GM23338 (cell line): ENCODE data around the gene CYBA. TPM values are rescaled to one million over a fixed set of nuclear protein-coding genes. Genes with fewer than 3 reads are reported as not detected.

Source experiments
- ATAC-seq: fragments of 200-7000 bp; cut with Tn5 transposase; 3 replicates; pipeline ENCODE4 v1.9.1; 2020
- DNase-seq: peaks from one replicate; pipeline ENCODE4 v3.0.0-alpha.2; 2015; ENCODE audit warnings: low spot score
- H2AFZ ChIP-seq: fragments of 200-600 bp; sonication (generic); 2 replicates; pipeline ENCODE4 v1.8.0; 2016; ENCODE audit warnings: antibody characterized with exemption, mild to moderate bottlenecking, moderate library complexity
- H3F3A ChIP-seq: fragments of 200-600 bp; sonication (generic); replicated peaks from 2 replicates; pipeline ENCODE4 v1.8.0; 2017; ENCODE audit warnings: antibody characterized with exemption, mixed run types, low read depth
- H3K27ac ChIP-seq: fragments of 200-600 bp; sonication (generic); 2 replicates; pipeline ENCODE4 v1.6.1; 2016; ENCODE audit warnings: low read depth
- H3K27me3 ChIP-seq: fragments of 200-600 bp; sonication (generic); 2 replicates; pipeline ENCODE4 v1.8.0; 2016; ENCODE audit warnings: mild to moderate bottlenecking, mixed run types, moderate library complexity; ENCODE audit not compliant: insufficient read depth
- H3K36me3 ChIP-seq: fragments of 200-600 bp; sonication (generic); 2 replicates; pipeline ENCODE4 v1.8.0; 2016; ENCODE audit warnings: mild to moderate bottlenecking; ENCODE audit not compliant: insufficient read depth
- H3K4me1 ChIP-seq: fragments of 200-600 bp; sonication (generic); 2 replicates; pipeline ENCODE4 v1.8.0; 2016; ENCODE audit warnings: mild to moderate bottlenecking, moderate library complexity; ENCODE audit not compliant: insufficient read depth
- H3K4me2 ChIP-seq: fragments of 200-600 bp; sonication (generic); 2 replicates; pipeline ENCODE4 v1.7.1; 2017; ENCODE audit warnings: mixed run types
- H3K4me3 ChIP-seq: fragments of 200-600 bp; sonication (generic); 2 replicates; pipeline ENCODE4 v1.6.1; 2016; ENCODE audit warnings: mixed run types
- H3K79me2 ChIP-seq: fragments of 200-600 bp; sonication (generic); replicated peaks from 2 replicates; pipeline ENCODE4 v1.8.0; 2017; ENCODE audit warnings: mild to moderate bottlenecking; ENCODE audit not compliant: insufficient read depth
- H3K9me2 ChIP-seq: fragments of 200-600 bp; sonication (generic); 2 replicates; pipeline ENCODE4 v1.8.0; 2017; ENCODE audit not compliant: insufficient read depth
- H4K20me1 ChIP-seq: fragments of 200-600 bp; sonication (generic); replicated peaks from 2 replicates; pipeline ENCODE4 v1.8.0; 2017; ENCODE audit warnings: mild to moderate bottlenecking; ENCODE audit not compliant: insufficient read depth
- H3K27ac Mint-ChIP-seq: 2 replicates; pipeline ENCODE4 v1.8.0; 2020; ENCODE audit warnings: inconsistent platforms, mild to moderate bottlenecking, moderate library complexity, mixed read lengths
- H3K27me3 Mint-ChIP-seq: 3 replicates; pipeline ENCODE4 v1.8.0; 2022; ENCODE audit warnings: low read depth, mild to moderate bottlenecking, moderate library complexity, mixed read lengths, inconsistent platforms; ENCODE audit not compliant: insufficient read depth, poor library complexity
- H3K36me3 Mint-ChIP-seq: 3 replicates; pipeline ENCODE4 v1.8.0; 2021; ENCODE audit warnings: low read depth, mild to moderate bottlenecking, inconsistent platforms, moderate library complexity, mixed read lengths
- H3K4me1 Mint-ChIP-seq: 3 replicates; pipeline ENCODE4 v1.8.0; 2020; ENCODE audit warnings: mild to moderate bottlenecking, inconsistent platforms, mixed read lengths
- H3K4me3 Mint-ChIP-seq: 3 replicates; pipeline ENCODE4 v1.8.0; 2021; ENCODE audit warnings: moderate library complexity, mild to moderate bottlenecking, inconsistent platforms, mixed read lengths
- H3K9me3 Mint-ChIP-seq: 3 replicates; pipeline ENCODE4 v1.8.0; 2020; ENCODE audit warnings: moderate library complexity, mild to moderate bottlenecking, inconsistent platforms, mixed read lengths
- CREB1 ChIP-seq: fragments of 250-450 bp; sonication (Bioruptor Pico); IDR thresholded peaks from 2 replicates; pipeline ENCODE4 v1.5.0; 2020; ENCODE audit warnings: low read depth, mild to moderate bottlenecking, moderate library complexity
- CTCF ChIP-seq, 2 experiments: fragments of 200-600 bp in 1 of 2; sonication (generic) in 1 of 2; conservative IDR thresholded peaks; 2 replicates each; pipeline versions ENCODE4 v1.5.1 to v1.6.1; 2016 to 2017; ENCODE audit warnings: antibody characterized with exemption in 2 of 2, low read depth in 2 of 2, mild to moderate bottlenecking in 2 of 2, moderate library complexity in 1 of 2
- ETS1 ChIP-seq: IDR thresholded peaks from 2 replicates; pipeline ENCODE4 v1.6.1; 2016; ENCODE audit warnings: antibody characterized with exemption
- EZH2 ChIP-seq: fragments of 200-600 bp; sonication (generic); IDR thresholded peaks from one replicate; pipeline ENCODE4 v1.8.0; 2017; ENCODE audit warnings: antibody characterized with exemption, mild to moderate bottlenecking, low read depth; ENCODE audit not compliant: unreplicated experiment
- EZH2phosphoT487 ChIP-seq: fragments of 200-600 bp; sonication (generic); IDR thresholded peaks from one replicate; pipeline ENCODE4 v1.8.1; 2018; ENCODE audit warnings: antibody characterized with exemption; ENCODE audit not compliant: unreplicated experiment
- JUNB ChIP-seq: IDR thresholded peaks from one replicate; pipeline ENCODE4 v1.6.1; 2016; ENCODE audit warnings: antibody characterized with exemption; ENCODE audit not compliant: unreplicated experiment
- NANOG ChIP-seq: IDR thresholded peaks from 2 replicates; pipeline ENCODE4 v1.6.1; 2016; ENCODE audit warnings: antibody characterized with exemption, borderline replicate concordance
- POLR2AphosphoS5 ChIP-seq: IDR thresholded peaks from 2 replicates; pipeline ENCODE4 v1.6.1; 2016; ENCODE audit warnings: antibody characterized with exemption, low read depth
- REST ChIP-seq: IDR thresholded peaks from one replicate; pipeline ENCODE4 v1.6.1; 2018; ENCODE audit warnings: antibody characterized with exemption; ENCODE audit not compliant: unreplicated experiment
- STAT1 ChIP-seq: IDR thresholded peaks from one replicate; pipeline ENCODE4 v1.6.1; 2016; ENCODE audit warnings: antibody characterized with exemption; ENCODE audit not compliant: unreplicated experiment
- ZNF114 ChIP-seq: fragments of 250-450 bp; sonication (Bioruptor Pico); IDR thresholded peaks from 2 replicates; pipeline ENCODE4 v1.5.0; 2020; ENCODE audit warnings: mild to moderate bottlenecking, moderate library complexity
- ZNF331 ChIP-seq: fragments of 250-450 bp; sonication (Bioruptor Pico); IDR thresholded peaks from 2 replicates; pipeline ENCODE4 v1.5.0; 2020; ENCODE audit warnings: low read depth, mild to moderate bottlenecking, moderate library complexity
- polyA plus RNA-seq: library from polyadenylated mRNA; unstranded; fragments of >200 nt; fragmentation: Nextera tagmentation; extraction: Ambion mirVana; gene quantifications from 2 replicates; pipeline ENCODE4 v1.2.1, GENCODE V29; 2016
- total RNA-seq: library from RNA; depleted of rRNA; stranded (reverse); fragments of >200 nt; shearing (Covaris generic); gene quantifications from 2 replicates; pipeline ENCODE4 v1.2.3, GENCODE V29; 2014
- TF ChIP-seq, protein P1 (sequence below): fragments of 250-450 bp; sonication (Bioruptor Pico); IDR thresholded peaks from 2 replicates; pipeline ENCODE4 v1.5.0; 2020; ENCODE audit warnings: mild to moderate bottlenecking, moderate library complexity

Gene CYBA
- total and polyA plus RNA-seq, 2 experiments from 2014 or later = 275 to 281 TPM

GRCh38 chr16:88613911-88614817, 36.7 kb downstream of the CYBA start:
- Histone ChIP-seq H3K36me3 (peaks cover 5% of the 10 kb centered on the region), H3K4me3 (no peak overlapping the region), H3F3A (peaks cover 23% of the 10 kb centered on the region), H3K27ac (no peak overlapping the region), H3K9me2 (no peaks in the 10 kb centered on the region), H3K27me3 (no peaks in the 10 kb centered on the region), H3K4me1 (peaks cover 9% of the 10 kb centered on the region; the same call in 1 of the 2 replicates), H2AFZ (no peak overlapping the region), H3K4me2 (no peak overlapping the region), H4K20me1 (peaks cover 38% of the 10 kb centered on the region), H3K79me2 (peaks cover 36% of the 10 kb centered on the region)
- Mint-ChIP-seq H3K4me1 (peaks cover 50% of the 10 kb centered on the region), H3K9me3 (no peaks in the 10 kb centered on the region), H3K4me3 (no peak overlapping the region), H3K27me3 (peaks cover 5% of the 10 kb centered on the region), H3K27ac (peak overlapping the region; percentile 78), H3K36me3 (peaks cover 42% of the 10 kb centered on the region)
- no peak for DNase-seq
- ATAC-seq = no peak
- TF ChIP-seq ZNF114 (CRISPR knock-in tag) (no peak), CTCF (conservative IDR thresholded peaks at IDR 0.05; ENCODE audit: low read depth in 2 of 2) (no peak), POLR2AphosphoS5 (no peak), JUNB (no peak), CREB1 (CRISPR knock-in tag) (no peak), NANOG (no peak), ETS1 (no peak), ZNF331 (no peak), STAT1 (no peak), EZH2phosphoT487 (no peak), EZH2 (no peak), REST (no peak)
- TF ChIP-seq, protein P1, sequence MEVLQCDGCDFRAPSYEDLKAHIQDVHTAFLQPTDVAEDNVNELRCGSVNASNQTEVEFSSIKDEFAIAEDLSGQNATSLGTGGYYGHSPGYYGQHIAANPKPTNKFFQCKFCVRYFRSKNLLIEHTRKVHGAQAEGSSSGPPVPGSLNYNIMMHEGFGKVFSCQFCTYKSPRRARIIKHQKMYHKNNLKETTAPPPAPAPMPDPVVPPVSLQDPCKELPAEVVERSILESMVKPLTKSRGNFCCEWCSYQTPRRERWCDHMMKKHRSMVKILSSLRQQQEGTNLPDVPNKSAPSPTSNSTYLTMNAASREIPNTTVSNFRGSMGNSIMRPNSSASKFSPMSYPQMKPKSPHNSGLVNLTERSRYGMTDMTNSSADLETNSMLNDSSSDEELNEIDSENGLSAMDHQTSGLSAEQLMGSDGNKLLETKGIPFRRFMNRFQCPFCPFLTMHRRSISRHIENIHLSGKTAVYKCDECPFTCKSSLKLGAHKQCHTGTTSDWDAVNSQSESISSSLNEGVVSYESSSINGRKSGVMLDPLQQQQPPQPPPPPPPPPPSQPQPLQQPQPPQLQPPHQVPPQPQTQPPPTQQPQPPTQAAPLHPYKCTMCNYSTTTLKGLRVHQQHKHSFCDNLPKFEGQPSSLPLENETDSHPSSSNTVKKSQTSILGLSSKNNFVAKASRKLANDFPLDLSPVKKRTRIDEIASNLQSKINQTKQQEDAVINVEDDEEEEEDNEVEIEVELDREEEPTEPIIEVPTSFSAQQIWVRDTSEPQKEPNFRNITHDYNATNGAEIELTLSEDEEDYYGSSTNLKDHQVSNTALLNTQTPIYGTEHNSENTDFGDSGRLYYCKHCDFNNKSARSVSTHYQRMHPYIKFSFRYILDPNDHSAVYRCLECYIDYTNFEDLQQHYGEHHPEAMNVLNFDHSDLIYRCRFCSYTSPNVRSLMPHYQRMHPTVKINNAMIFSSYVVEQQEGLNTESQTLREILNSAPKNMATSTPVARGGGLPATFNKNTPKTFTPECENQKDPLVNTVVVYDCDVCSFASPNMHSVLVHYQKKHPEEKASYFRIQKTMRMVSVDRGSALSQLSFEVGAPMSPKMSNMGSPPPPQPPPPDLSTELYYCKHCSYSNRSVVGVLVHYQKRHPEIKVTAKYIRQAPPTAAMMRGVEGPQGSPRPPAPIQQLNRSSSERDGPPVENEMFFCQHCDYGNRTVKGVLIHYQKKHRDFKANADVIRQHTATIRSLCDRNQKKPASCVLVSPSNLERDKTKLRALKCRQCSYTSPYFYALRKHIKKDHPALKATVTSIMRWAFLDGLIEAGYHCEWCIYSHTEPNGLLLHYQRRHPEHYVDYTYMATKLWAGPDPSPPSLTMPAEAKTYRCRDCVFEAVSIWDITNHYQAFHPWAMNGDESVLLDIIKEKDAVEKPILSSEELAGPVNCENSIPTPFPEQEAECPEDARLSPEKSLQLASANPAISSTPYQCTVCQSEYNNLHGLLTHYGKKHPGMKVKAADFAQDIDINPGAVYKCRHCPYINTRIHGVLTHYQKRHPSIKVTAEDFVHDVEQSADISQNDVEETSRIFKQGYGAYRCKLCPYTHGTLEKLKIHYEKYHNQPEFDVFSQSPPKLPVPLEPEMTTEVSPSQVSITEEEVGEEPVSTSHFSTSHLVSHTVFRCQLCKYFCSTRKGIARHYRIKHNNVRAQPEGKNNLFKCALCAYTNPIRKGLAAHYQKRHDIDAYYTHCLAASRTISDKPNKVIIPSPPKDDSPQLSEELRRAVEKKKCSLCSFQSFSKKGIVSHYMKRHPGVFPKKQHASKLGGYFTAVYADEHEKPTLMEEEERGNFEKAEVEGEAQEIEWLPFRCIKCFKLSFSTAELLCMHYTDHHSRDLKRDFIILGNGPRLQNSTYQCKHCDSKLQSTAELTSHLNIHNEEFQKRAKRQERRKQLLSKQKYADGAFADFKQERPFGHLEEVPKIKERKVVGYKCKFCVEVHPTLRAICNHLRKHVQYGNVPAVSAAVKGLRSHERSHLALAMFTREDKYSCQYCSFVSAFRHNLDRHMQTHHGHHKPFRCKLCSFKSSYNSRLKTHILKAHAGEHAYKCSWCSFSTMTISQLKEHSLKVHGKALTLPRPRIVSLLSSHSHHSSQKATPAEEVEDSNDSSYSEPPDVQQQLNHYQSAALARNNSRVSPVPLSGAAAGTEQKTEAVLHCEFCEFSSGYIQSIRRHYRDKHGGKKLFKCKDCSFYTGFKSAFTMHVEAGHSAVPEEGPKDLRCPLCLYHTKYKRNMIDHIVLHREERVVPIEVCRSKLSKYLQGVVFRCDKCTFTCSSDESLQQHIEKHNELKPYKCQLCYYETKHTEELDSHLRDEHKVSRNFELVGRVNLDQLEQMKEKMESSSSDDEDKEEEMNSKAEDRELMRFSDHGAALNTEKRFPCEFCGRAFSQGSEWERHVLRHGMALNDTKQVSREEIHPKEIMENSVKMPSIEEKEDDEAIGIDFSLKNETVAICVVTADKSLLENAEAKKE (CRISPR knock-in tag) = no peak
